IMR-90 (cell line): Measurements from ENCODE around the gene C3orf33. TPM values are rescaled to one million over a fixed set of nuclear protein-coding genes. Genes with fewer than 3 reads are reported as not detected.

Experiments used
- polyA plus RNA-seq, 3 experiments: library from polyadenylated mRNA; depleted of rRNA; stranded (reverse); fragments of >200 nt; gene quantifications; 2 replicates each; pipeline ENCODE4 v1.2.3, GENCODE V29; 2012; ENCODE audit warnings: low replicate concordance in 1 of 3
- total RNA-seq: library from RNA; depleted of rRNA; stranded (reverse); fragments of >200 nt; gene quantifications from 2 replicates; pipeline ENCODE4 v1.2.3, GENCODE V29; 2012; rRNA removed

The C3orf33 gene
- total and polyA plus RNA-seq, 2 of the 4 experiments (the other 2 are of a cell fraction): 0.72 to 1.2 TPM

Other genes starting within 250 kb of the C3orf33 start
- gene PLCH1, start 61.2 kb downstream of the C3orf33 start, total RNA-seq: not detected in 2 replicates
- gene PLCH1, start 61.2 kb downstream of the C3orf33 start, polyA plus RNA-seq (2012; rRNA removed): not detected in 2 replicates
- gene SLC33A1, start 48.1 kb upstream of the C3orf33 start, total RNA-seq: 32.4 and 34.4 TPM in 2 replicates
- 12.7 and 12.9 TPM in 2 replicates for gene SLC33A1, start 48.1 kb upstream of the C3orf33 start, polyA plus RNA-seq (2012; rRNA removed)
- 52.5 and 108 TPM in 2 replicates for gene GMPS, start 64.4 kb upstream of the C3orf33 start, total RNA-seq
- gene GMPS, start 64.4 kb upstream of the C3orf33 start, polyA plus RNA-seq (2012; rRNA removed): 24.9 and 33.9 TPM in 2 replicates